GM12875 (cell line): ENCODE data around the gene CD3D.

Experiments
- H3K4me3 ChIP-seq: one replicate; pipeline ENCODE4 v1.5.1; 2011; ENCODE audit warnings: low read depth, low read length, control low read depth
- CTCF ChIP-seq: IDR thresholded peaks from 2 replicates; pipeline ENCODE4 v1.5.1; 2011; ENCODE audit warnings: low read depth, mild to moderate bottlenecking, control low read depth, inconsistent platforms, low read length, moderate library complexity, borderline replicate concordance; ENCODE audit not compliant: insufficient read depth

Gene CD3D

GRCh38 chr11:118304568-118305248, 37.8 kb downstream of the CD3D start, which contains the start of gene CD3E:
Gene CD3E, plus strand, starts transcription at chr11:118304730. Its CDS starts 223 bp downstream, at chr11:118304953.
- TF ChIP-seq CTCF, result no peak
- H3K4me3 ChIP-seq, result no peak within 1 kb of the TSS

GRCh38 chr11:118304227-118304567, 38.3 kb downstream of the CD3D start:
- no peak overlapping the region for H3K4me3 ChIP-seq
- TF ChIP-seq CTCF, result no peak

GRCh38 chr11:118301600-118302195, 40.8 kb downstream of the CD3D start:
- TF ChIP-seq CTCF, result no peak
- no peak overlapping the region for H3K4me3 ChIP-seq

- TF ChIP-seq CTCF, result peak; percentile 35; the same call in 1 of the 2 replicates
- H3K4me3 ChIP-seq, result no peak overlapping the region
Measured at GRCh38 chr11:118295815-118296454, 46.6 kb downstream of the CD3D start.

- TF ChIP-seq CTCF, result no peak
- H3K4me3 ChIP-seq, result no peak overlapping the region
Measured at GRCh38 chr11:118295199-118295598, 47.3 kb downstream of the CD3D start.

- TF ChIP-seq CTCF, result no peak
- no peak overlapping the region for H3K4me3 ChIP-seq
Measured at GRCh38 chr11:118294053-118294452, 48.5 kb downstream of the CD3D start.
